Activated B cell treated with CpG ODN at 0.5 μM for 24 hours (primary cell): ENCODE data around the gene AOPEP. TPM values are rescaled to one million over a fixed set of nuclear protein-coding genes. Genes with fewer than 3 reads are reported as not detected.

Experiments
- ATAC-seq: fragments of 200-7000 bp; cut with Tn5 transposase; one replicate; pipeline ENCODE4 v1.10.0; 2021; ENCODE audit warnings: low read depth, mild to moderate bottlenecking, moderate library complexity
- CTCF ChIA-PET: fragments of 350-600 bp; sonication (Branson Sonifier 250); formaldehyde crosslinking; loops from one replicate; lab custom pipeline; 2021; ENCODE audit warnings: antibody characterized with exemption; lab: Charles Lee
- POLR2A ChIA-PET: fragments of 350-600 bp; sonication (Branson Sonifier 250); formaldehyde crosslinking; loops from one replicate; lab custom pipeline; 2021; ENCODE audit warnings: antibody characterized with exemption; lab: Charles Lee
- DNase-seq: peaks from one replicate; pipeline ENCODE4 v3.0.0; 2022
- H3K27ac Mint-ChIP-seq: one replicate; pipeline ENCODE4 v1.8.0; 2020; ENCODE audit warnings: mixed read lengths
- H3K27me3 Mint-ChIP-seq: one replicate; pipeline ENCODE4 v1.8.0; 2021; ENCODE audit warnings: mixed read lengths
- H3K36me3 Mint-ChIP-seq: one replicate; pipeline ENCODE4 v1.8.0; 2021; ENCODE audit warnings: low read depth, mixed read lengths
- H3K4me1 Mint-ChIP-seq: one replicate; pipeline ENCODE4 v1.8.0; 2021; ENCODE audit warnings: mixed read lengths
- H3K4me3 Mint-ChIP-seq: one replicate; pipeline ENCODE4 v1.8.0; 2020; ENCODE audit warnings: mild to moderate bottlenecking, mixed read lengths
- H3K9me3 Mint-ChIP-seq: one replicate; pipeline ENCODE4 v1.8.0; 2020; ENCODE audit warnings: mixed read lengths
- CTCF ChIP-seq: fragments of 200-600 bp; IDR thresholded peaks from one replicate; pipeline ENCODE4 v1.8.0; 2022; ENCODE audit warnings: antibody characterized with exemption, mild to moderate bottlenecking
- intact Hi-C: fragments of 100-400 bp; cut with micrococcal nuclease; formaldehyde crosslinking; loops from one replicate; pipeline ENCODE4 v1.15.1; 2024
- total RNA-seq: library from RNA; stranded (reverse); gene quantifications from 2 replicates; pipeline ENCODE4 v1.2.3, GENCODE V29; 2022

The AOPEP gene
- total RNA-seq, 1 donor from 2014 or later = 20.4 TPM

GRCh38 chr9:95135756-95136155 is 409.3 kb downstream of the AOPEP start:
- Mint-ChIP-seq H3K27me3 (no peaks in the 10 kb centered on the region), H3K36me3 (peaks cover 4% of the 10 kb centered on the region), H3K4me1 (no peaks in the 10 kb centered on the region), H3K9me3 (no peaks in the 10 kb centered on the region), H3K27ac (no peak overlapping the region), H3K4me3 (no peak overlapping the region)
- DNase-seq = no peak
- CTCF ChIA-PET = interaction anchor here (1.3 to 2.3 kb wide), 2 partner anchors 8 to 455 kb away, joined by 6 to 9 read pairs; no protein-coding TSS in a partner anchor
- no peak for ATAC-seq
- TF ChIP-seq CTCF = no peak
- intact Hi-C loops = no loop called here
- POLR2A ChIA-PET = no interaction called here

Other genes with a start within 250 kb of the AOPEP start
- gene PCAT7, start 171.6 kb upstream of the AOPEP start, total RNA-seq = not detected in 2 replicates
- gene FBP2, start 132.9 kb upstream of the AOPEP start, total RNA-seq = not detected in 2 replicates
- 0.80 and 1.2 TPM in 2 replicates for gene FBP1, start 87.2 kb upstream of the AOPEP start, total RNA-seq